Mucosa of gallbladder (tissue), 1 donor: ENCODE measurements around the gene MAP1LC3B. TPM values are rescaled to one million over a fixed set of nuclear protein-coding genes. Genes with fewer than 3 reads are reported as not detected.

ENCODE experiments used
- DNase-seq: peaks from one replicate; pipeline ENCODE4 v3.0.0-alpha.2; 2020; ENCODE audit warnings: low spot score
- total RNA-seq: library from RNA; stranded (reverse); gene quantifications from one replicate; pipeline ENCODE4 v1.2.1, GENCODE V29; 2021
- donor health status: DM: no; HTN: no; CAD: no.

The MAP1LC3B gene
- total RNA-seq: 55.9 TPM

DNA sequence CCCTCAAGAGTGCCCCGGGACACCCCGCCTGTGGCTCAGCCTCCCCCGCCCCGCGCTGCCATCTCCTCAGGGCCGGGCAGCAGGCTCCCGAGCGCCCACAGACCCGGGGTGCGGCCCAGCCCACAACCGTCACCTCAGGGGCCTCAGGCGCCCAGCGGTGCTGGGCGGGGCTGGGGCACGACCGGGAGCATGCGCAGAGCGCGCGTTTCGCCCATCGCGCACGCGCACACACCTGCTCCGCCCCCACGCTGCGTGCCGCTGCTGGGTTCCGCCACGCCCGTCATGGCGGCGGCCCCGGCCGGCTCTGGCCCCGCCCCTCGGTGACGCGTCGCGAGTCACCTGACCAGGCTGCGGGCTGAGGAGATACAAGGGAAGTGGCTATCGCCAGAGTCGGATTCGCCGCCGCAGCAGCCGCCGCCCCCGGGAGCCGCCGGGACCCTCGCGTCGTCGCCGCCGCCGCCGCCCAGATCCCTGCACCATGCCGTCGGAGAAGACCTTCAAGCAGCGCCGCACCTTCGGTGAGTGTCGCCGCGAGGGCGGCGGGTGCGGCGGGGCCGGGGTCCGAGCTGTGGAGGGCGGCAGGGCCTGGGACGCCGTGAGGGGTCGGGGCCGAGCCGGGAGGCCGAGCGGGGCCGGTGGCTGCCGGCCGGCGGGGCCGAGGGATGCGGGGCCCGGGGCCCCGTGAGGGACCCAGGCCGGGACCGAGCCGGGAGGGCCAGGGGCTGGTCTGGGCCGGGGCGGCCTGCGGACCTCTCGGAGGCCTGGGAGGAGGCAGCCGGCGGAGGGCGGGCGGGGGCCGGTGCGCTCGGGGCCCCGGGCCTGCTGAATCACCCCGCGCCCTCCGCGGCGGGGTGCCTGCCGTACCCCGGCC lies at the start of gene MAP1LC3B:
MAP1LC3B (plus strand) TSS at position 387 of the 871 bp plus-strand sequence; CDS start at position 479, 92 bp downstream.
- peak; percentile 97 for DNase-seq

DNA sequence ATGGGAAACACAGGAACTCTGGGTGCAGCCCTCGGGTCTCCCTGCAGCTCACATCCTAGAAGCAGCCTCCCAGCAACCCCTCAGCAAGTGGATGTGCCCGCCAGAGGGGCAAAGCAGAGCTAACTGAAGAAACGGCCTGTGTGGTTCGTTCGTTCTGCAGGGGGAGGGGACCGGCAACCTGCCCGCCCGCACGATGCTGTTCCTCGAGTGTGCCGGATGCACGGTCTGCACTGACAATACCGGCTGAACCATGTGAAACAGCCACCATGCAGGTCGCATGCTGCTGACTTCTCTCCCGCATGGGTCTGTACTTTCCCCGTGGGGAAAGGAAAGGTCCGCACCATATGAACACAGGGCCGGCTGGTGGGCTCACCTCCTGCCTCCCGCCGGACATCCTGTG lies 49.6 kb upstream of the MAP1LC3B start:
- no peak for DNase-seq

DNA sequence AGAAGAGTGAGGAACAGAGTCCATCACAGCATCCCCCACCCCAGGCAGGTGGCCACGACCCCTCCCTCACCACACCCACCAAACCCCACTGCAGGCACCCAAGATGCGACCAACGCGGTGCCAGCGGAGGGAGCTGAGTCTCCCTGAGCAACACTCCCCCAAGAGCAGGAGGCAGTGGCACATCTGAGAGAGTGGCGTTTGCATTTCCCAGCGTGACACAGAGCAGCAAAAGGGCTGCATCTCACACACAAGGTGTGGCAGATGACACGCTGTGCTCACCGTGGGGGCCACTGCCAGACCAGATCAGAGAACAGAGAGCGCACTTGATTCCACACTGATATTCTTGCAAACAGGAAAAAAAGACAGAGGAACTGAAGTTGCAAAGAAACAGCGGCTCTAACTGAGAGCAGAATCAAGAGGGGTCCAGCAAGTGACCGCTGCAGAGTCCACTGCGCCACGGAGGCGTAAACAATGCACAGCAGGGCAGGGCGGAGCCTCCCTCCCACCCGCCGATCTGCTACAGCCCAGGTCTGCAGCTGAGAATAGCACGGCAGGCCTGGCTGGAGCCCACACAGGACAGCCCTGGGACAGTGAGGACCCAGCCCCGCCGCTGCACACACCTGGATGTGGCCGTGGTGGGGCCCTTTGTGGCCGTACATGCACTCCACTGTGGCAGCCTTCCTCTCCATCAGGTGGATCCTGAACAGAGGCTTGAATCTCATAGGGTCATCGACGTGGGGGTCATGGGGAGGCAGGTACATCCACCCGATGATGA lies 49.0 kb upstream of the MAP1LC3B start:
- DNase-seq: no peak

DNA sequence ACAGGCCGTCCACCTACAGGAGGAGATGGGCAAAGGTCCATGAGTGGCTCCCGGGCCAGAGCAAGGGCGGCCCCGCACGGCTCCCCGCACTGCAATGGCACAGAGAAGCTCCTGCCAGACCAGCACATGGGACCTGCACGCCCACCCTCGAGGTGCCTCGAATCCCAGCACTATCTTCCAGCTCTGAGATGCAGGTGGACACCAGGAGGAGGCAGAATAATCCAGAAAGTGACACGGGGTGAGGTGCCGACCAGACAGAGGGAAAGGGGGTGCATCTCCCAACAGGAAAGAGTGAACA lies 48.4 kb upstream of the MAP1LC3B start:
- no peak for DNase-seq

DNA sequence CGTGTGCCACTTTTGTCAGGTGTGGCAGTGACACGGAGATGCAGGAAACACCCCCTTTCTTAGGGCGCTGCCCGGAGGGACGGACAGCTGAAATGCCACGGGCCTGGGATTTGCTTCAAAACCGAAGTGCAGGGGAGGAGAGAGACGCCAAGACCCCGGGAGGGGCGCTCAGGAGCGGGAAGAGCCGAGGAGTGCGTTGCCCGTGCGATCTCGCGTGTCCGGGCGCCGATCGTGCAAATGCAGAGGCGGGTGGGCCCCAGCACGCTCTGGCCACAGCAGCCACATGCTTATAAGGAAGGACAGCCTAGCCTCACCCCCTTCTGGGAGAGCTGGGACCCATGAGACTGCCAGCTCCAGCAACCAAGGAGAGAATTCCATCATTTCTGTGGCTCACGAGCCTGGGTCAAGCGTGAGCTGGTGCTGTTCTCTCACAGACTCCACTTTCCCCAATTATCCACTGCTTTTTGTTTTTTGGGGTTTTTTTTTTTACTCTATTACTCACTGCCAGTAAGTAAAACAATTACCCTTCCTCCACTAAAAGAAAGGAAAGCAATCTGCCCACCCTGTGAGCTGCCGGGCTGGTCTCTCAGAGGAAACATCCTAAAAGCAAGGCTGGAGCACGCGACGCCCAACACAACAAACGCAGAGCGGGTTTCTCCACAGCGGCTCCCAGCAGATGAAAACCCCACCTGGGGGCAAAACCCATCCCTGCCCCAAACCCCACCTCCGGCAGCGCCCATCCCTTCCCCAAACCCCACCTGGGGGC lies 47.8 kb upstream of the MAP1LC3B start:
- DNase-seq: no peak

DNA sequence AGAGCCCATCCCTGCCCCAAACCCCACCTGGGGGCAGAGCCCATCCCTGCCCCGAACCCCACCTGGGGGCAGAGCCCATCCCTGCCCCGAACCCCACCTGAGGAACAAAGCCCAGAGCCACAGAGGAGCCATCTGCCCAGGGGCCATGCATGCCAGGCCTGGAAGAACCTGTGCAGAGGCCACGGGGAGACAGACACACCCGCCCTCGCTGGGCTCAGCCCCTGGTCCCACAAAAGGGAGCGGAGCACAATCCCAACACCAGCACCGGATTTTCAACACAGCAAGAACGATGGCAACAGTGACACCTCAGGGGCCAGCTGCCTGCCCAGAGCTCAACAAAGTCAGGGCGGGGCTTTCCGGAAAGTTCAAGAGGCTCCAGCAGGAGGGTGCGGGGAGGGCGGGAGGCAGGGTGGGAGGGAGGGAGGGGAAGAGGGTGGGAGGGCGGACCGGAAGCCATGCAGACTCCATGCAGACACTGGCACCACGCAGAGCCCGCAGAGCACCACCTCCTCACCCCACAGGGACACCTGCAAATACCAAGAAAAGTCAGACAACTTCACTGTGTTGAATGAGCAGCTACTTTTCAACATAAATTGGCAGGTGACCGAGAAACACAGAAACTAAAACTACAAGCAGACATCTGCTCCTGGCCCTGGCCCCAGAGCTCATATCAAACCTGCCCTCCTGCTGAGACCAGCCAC lies 47.1 kb upstream of the MAP1LC3B start:
- no peak for DNase-seq

DNA sequence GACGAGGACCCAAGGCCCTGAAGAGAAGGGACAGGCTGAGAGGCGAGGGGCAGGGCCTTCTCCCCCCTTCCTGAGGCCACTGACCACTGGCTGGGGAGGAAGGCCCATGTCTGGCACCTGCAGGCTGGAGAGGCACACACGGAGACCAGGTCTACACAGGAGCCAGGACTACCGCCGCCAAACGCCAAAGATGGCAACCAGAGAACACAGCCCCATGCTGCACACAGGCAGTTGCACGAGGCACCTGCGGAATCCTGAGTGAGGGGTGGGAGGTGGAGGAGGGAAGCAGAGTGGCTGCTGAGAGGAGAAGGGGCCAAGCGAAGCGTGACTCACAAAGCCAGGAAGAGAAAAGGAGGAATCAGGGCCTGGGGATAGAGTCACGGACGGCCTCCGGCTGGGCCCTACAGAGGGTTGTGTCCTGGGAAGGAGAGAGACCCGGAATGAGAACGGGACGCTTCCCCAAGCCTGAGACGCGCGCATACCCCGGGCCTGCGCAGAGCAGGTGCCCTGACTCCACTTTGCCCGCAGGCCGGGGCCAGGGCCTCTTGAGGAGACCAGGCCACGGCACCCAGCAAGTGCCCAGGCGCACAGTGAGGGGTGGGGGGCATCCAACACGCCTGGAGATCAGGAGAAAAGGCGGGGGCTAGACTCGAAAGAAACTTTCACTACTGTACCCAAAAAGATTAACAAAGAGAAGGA lies 46.3 kb upstream of the MAP1LC3B start:
- no peak for DNase-seq

DNA sequence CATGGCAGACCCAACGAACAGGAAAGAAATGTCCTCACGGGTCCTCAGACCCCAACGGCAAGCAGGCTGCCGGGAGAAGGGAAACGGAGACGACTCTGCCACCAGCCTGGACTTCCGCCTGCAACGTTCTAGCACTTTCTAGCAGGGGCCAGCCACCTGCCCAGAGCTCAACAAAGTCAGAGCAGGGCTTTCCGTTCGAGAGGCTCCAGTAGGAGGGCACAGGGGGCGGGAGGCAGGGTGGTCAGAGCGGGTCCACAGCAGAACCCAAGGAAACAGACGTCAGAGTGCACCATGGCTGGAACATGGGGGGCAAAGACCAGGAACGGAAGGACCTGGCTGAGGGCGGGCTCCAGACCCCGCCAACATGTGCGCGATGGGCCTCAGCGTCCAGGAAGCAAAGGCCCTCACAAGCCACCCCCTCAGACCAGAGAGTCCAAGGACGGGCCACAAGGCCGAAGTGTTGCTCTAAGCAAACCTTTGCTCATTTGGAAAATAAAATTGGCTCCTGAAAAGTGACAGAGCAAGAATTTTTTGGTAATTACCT lies 45.5 kb upstream of the MAP1LC3B start:
- DNase-seq: no peak

DNA sequence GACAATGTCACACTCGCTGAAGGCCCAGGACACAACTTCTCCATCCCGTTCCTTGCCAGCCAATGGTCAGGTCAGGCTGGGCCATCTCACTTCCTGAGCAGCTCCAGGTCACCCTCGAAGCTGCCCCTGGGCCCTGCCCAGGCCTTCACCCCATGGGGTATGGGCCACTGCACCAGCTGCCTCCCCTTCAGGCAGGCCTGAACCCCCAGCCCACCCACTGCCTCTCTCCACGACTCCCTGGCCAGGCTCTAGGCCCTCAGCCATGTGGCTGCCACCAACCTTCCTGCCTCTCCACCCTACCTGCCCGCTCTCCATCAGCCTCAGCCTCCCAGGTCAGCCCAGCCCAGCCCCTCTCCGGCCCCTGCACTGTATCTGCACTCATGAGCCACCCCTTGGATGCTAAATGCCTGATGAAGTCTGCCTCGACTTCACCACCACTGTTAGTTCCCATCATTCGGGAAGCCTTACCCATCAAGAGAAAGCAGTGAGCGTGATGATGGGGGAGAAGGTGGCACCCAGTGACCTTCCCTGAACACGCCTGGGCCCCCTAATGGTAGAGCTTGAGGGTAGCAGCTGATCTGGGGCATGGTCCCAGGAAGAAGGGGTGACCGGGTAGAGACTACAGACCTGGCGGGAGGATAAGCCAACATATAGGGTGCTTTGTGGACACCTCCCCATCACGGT lies 44.1 kb upstream of the MAP1LC3B start:
- DNase-seq: no peak

DNA sequence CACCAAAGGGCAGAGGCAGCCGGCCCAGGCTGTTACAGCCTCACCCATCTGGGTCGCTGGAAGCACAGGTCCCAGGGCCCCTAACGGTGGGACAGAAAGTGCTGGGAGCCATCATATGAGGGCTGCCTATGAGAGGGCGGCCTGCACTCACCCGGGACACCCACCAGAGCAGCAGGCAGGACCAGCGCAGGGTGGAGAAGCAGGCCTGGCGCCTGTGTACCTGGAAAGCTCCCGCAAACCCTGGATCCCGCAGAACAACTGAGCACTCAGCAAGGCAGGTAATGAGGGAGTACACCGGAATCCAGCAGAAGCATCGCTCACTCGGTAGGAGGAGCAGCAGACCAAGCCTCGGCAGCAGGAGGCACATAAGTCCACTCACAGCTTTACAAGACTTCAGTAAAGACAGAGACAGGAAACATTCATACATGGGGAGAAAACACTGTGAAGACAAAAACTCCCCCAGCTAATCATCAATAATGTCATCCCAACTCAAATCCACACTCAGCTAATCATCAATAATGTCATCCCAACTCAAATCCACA lies 43.4 kb upstream of the MAP1LC3B start:
- no peak for DNase-seq

DNA sequence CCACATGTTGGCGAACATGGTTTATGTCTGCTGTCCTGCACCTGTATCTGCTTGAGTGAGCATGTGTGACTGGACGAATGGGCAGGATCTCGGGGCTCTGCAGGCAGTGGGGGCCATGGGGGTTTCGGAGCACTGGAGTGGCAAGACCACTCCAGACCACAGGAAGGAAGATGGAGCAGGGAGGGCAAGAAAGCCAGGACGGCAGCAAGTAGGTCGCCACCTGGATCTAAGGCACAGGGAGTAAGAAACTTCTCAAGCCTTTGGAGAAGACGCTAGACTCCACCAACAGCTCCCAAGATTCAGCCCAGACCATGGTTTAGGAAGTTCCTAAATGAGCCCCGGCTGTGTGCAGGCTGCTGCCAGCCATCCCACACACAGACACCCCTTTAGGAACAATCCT lies 42.1 kb upstream of the MAP1LC3B start:
- no peak for DNase-seq

DNA sequence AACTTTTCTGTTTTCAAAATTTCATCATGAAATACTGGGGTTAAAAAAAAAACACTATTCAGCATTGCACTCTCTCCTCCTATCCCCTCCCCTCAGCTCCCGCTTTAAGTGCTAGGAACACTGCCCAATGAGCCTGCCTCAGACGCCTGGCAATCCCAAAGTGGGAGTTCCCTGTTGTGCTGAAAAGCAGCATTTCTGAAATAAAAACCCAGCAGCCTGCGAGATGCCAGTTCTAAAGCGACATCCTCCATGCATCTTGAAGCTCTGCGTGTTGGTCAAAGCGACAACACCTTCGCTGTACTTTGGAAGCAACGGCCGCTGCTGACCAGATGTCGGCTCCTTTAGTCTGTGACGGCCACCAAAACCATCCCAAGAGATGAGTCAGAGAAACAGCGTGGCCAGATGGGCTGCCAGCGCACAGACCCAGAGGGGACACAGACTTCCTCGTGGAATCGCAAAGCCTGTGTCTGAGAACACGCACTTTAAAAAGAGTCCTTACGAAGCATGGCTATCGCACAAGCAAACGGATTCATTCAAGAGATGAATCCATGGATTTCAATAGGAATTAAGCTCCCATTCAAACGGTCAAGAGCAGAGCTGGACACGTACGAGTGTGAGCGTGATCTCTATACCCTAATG lies 41.3 kb upstream of the MAP1LC3B start:
- no peak for DNase-seq

DNA sequence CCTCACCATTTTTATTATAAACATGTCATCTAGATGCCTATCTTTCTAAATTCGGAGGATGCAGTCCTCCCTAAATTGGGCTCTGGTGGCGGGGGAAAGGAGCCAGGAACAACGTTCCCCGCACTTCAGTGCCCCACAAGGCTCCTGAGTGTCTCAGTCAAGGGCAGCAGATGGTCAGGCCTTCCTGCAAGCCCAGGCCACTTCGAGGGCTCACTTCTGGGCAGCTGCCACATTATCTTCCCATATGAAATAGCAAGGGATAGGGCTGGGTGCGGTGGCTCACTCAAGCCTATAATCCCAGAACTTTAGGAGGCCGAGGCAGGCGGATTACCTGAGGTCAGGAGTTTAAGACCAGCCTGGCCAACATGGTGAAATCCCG lies 40.8 kb upstream of the MAP1LC3B start:
- no peak for DNase-seq

DNA sequence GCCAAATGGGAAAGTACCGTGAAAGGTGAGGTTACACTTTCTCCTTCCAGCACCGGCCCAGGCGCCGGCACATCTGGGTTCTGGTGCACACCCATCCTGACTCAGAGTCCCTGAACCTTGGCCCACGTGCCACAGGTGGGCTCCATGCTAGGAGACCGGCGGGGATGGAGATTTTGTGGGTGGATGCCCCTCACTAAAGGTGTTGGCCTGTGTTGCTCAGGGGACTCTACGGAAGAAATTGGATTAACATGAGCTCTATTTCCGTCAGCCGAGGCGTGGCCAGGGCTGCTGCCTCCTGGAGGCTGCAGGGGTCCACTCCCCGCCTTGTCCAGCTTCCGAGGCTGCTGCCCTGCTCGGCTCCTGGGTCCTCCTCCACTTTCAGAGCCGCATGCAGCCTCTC lies 39.3 kb upstream of the MAP1LC3B start:
- no peak for DNase-seq

DNA sequence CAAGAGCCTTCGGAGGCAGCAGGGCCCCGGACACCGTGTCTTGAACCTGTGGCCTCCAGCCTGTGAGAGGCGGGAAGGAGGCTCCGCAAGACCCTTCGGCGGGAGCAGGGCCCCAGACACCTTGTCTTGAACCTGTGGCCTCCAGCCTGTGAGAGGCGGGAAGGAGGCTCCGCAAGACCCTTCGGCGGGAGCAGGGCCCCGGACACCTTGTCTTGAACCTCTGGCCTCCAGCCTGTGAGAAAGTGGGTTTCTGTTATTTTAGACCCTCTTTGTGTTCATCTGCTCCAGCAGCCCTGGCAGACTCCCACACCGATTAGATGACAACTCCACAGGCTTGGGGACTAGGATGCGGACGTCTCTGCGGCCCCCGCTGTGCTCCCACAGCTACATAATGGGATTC lies 38.5 kb upstream of the MAP1LC3B start:
- no peak for DNase-seq

DNA sequence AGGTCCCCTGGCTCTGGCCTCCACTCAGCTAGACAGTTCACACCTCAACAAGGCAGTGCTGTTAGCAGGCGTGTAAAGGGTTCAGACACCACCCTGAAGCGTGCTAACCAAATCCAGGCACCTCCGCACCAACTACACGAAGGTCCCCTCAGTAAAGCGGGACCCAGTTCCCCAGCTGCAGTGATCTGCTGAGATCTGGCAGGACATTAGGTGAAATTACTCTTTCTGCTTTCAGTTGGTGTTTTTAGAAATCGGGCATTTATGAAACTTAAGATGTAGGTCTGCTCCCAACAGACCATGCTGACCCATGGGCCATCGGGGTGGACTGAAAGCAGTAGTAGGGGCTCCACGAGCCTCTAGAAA lies 35.7 kb upstream of the MAP1LC3B start:
- DNase-seq: no peak

DNA sequence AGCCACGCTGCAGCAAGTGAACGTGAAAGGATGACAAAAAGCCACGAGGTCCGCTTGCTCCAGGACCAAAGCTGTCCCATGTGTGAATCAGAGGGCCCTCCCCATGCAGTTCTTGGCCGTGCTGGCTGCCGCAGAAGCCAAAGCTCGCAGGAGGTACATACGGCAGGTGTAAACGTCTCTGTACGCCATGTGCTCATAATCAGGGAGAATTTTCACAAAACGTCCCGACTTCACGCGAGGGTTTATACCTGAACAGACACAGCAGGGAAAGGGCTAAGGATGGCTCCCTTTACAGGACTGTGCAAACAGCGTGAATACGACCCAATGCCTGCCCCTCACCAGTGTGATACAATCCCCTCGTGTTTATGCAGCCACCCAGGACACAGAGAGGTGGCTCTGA lies 33.9 kb upstream of the MAP1LC3B start:
- DNase-seq: no peak

DNA sequence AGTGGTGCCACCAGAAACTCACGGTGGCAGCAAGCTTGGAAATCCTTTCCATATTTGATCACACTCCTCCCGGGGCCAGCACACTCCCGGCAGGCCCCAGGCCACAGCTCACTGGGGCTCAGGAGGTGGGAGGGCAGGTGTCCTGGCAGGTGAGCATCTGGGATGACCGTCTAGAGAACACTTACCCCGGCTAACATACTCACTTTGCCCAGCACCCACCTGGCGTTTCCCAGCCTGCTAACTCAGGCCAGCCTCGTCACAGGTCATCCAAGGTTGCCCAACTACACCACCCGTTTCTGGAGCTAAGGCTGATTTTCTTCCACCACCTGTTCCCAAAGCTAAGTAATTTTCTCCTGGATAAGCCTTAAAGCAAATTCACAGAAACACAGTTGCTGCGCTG lies 33.4 kb upstream of the MAP1LC3B start:
- no peak for DNase-seq

DNA sequence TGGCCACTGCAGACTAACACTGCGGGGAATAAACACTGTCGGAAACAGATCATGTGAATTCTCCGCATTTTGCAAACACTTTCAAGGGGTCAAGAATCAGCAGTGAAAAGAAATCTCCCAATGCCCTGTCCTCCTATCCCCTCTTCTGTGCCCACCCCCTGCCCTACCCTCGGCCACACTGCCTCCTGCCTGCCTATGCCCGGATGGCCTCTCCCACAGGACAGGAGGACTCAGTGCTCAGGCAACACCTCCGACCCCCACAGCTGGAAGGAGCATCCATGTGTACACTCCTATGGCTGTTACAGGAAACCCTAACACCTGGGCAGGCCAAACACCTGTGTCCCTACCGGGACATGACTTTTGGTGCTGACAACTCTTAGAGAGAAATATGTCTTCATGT lies 33.0 kb upstream of the MAP1LC3B start:
- no peak for DNase-seq
